Measurements from ENCODE around the gene SMARCB1.

- TF ChIP-seq CTCF (IDR thresholded peaks at IDR 0.05) (no peak), EP300 (IDR thresholded peaks at IDR 0.05) (no peak)
These were observed 60.6 kb downstream of the SMARCB1 start for GRCh38 chr22:23847310-23847920.

Measured in tibial nerve (tissue), 4 donors.